Activated naive CD8-positive, alpha-beta T cell (primary cell): ENCODE measurements around the gene TNNC2.
"Not testable (repeated sequence)": the region's sequence is repeated elsewhere in the genome, so short reads cannot be mapped to it uniquely, and the experiment has no call there.

Experiments
- H3K27ac Mint-ChIP-seq: one replicate; pipeline ENCODE4 v1.8.0; 2021; ENCODE audit warnings: mixed read lengths
- H3K27me3 Mint-ChIP-seq: one replicate; pipeline ENCODE4 v1.8.0; 2021; ENCODE audit warnings: mixed read lengths
- H3K36me3 Mint-ChIP-seq: one replicate; pipeline ENCODE4 v1.8.0; 2021; ENCODE audit warnings: mixed read lengths
- H3K4me1 Mint-ChIP-seq: one replicate; pipeline ENCODE4 v1.8.0; 2021; ENCODE audit warnings: low read depth, mixed read lengths
- H3K4me3 Mint-ChIP-seq: one replicate; pipeline ENCODE4 v1.8.0; 2021; ENCODE audit warnings: mild to moderate bottlenecking, mixed read lengths
- H3K9me3 Mint-ChIP-seq: one replicate; pipeline ENCODE4 v1.8.0; 2021; ENCODE audit warnings: low read depth, mixed read lengths

The TNNC2 gene

DNA sequence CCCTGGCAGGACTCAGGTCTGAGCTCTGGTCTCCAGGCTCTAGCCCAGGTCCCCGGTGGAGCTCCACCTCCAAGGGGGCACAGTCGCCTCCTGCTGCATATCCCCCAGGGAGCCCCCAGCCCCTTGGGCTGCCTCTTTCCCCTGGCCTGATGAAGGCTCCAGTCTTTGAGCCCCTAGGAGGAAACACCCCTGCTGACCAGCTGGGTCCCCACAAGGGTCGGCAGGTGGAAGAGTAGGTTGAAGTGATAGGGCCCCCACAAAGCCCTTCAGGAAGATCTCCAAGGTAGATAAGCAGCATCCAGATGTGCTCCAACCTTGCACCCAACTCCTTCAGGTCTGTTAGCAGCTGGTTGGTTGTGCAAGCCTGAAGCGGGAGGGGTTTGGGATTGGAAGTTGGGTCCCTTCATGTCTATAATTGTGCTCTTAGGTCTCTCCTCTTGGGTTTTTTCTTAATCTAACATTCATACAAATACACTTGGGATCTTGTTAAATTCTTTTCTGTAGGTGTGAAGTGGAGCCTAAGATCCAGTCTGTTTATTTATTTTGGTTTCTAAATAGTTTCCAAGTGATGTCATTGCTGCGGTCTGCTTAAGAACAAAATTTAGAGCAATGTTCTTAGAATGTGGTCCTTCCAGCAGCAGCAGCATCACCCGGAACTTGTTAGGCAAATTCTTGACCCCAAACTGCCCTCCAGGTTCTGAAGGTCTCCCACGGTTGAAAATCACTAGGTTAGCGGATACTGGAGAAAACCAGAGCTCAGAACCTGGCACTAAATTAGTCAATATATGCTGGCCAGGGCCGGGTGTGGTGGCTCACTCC lies 9.5 kb downstream of the TNNC2 start:
- Mint-ChIP-seq H3K4me1 (peaks cover 6% of the 10 kb centered on the region), H3K27ac (no peak overlapping the region), H3K9me3 (no peaks in the 10 kb centered on the region), H3K4me3 (no peak overlapping the region), H3K36me3 (peaks cover 2% of the 10 kb centered on the region), H3K27me3 (peaks cover 10% of the 10 kb centered on the region)

DNA sequence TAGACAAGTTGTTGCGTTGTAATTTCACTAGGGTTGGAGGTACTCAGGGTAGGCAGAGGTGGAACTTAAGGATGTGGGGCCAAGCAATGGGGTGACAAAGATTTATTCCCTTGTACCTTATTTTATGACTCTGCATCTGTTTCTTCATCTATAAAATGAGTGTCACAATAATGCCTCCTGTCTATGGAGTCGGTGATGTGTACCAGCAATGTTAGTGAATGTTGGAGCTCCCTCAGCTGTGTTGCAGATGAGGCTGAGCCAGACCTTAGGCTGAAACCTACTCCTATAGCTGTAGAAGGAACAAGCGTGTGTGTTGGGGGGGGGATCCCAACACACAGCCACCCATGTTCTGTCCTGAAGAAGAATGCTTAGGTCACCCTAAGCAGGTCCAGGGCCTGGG lies 10.2 kb downstream of the TNNC2 start:
- H3K9me3 Mint-ChIP-seq, result no peaks in the 10 kb centered on the region
- H3K27me3 Mint-ChIP-seq, result peaks cover 5% of the 10 kb centered on the region
- peaks cover 2% of the 10 kb centered on the region for H3K36me3 Mint-ChIP-seq
- no peak overlapping the region for H3K27ac Mint-ChIP-seq
- peaks cover 6% of the 10 kb centered on the region for H3K4me1 Mint-ChIP-seq
- no peak overlapping the region for H3K4me3 Mint-ChIP-seq

DNA sequence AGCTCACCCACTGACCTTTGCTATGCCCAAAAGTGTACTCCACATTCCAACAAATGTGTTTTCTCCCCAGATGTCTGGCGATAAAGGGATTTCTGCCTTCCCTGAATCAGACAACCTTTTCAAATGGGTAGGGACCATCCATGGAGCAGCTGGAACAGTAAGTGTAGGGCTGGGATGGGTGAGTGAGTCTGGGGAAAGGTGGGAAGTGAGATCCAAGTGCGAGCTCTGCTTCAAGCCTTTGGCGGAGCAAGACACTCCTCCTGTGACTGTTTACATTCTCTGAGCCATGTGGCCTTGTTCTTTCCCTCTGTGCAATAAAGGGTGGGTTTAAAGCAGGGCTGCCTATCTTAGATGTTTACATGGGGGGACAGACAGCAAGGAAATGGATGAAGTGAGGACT lies 12.8 kb downstream of the TNNC2 start:
- Mint-ChIP-seq H3K9me3 (no peaks in the 10 kb centered on the region), H3K27ac (no peak overlapping the region), H3K4me3 (no peak overlapping the region), H3K36me3 (peaks cover 10% of the 10 kb centered on the region), H3K27me3 (no peaks in the 10 kb centered on the region), H3K4me1 (peaks cover 11% of the 10 kb centered on the region)

DNA sequence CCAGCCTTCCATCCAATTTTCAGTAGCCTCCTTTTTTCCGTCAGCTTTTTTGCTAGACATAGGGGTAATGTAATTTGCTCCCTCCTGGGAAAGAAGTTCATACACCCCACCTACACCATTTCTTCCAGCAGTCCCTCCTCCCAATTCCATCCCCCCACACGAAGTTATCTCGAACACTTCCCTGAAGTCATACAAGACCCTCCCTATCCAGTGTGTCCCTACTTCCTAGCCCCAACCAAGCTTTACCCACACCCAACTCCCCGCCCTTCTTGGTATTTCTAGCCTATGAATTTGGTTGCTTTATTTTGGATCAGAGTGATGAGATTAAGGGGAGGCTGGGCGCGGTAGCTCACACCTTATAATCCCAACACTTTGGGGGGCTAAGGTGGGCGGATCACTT lies 13.6 kb downstream of the TNNC2 start:
- H3K27ac Mint-ChIP-seq, result no peak overlapping the region
- H3K27me3 Mint-ChIP-seq, result no peaks in the 10 kb centered on the region
- H3K9me3 Mint-ChIP-seq, result no peaks in the 10 kb centered on the region
- H3K36me3 Mint-ChIP-seq, result peaks cover 12% of the 10 kb centered on the region
- peaks cover 11% of the 10 kb centered on the region for H3K4me1 Mint-ChIP-seq
- peak overlapping the region; percentile 85 for H3K4me3 Mint-ChIP-seq

DNA sequence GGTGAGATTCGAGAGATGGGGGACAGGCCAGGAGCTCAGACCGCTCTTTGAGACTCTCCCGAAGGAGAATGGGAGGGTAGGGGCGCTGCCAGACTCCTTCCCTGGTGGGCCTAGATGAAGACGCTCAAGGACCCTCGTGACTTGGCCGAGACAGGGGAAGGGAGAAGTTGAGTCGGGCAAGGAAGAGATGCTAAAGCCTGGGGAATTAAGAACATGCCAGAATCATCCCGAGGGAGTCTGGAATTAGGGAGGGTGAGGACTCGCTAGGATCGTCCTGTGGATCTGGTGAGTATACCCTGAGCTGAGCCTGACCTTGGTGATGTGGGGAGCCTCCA lies 14.1 kb downstream of the TNNC2 start:
- peaks cover 12% of the 10 kb centered on the region for H3K36me3 Mint-ChIP-seq
- peaks cover 11% of the 10 kb centered on the region for H3K4me1 Mint-ChIP-seq
- H3K27me3 Mint-ChIP-seq, result no peaks in the 10 kb centered on the region
- peak overlapping the region; percentile 85 for H3K4me3 Mint-ChIP-seq
- H3K9me3 Mint-ChIP-seq, result no peaks in the 10 kb centered on the region
- H3K27ac Mint-ChIP-seq, result no peak overlapping the region

DNA sequence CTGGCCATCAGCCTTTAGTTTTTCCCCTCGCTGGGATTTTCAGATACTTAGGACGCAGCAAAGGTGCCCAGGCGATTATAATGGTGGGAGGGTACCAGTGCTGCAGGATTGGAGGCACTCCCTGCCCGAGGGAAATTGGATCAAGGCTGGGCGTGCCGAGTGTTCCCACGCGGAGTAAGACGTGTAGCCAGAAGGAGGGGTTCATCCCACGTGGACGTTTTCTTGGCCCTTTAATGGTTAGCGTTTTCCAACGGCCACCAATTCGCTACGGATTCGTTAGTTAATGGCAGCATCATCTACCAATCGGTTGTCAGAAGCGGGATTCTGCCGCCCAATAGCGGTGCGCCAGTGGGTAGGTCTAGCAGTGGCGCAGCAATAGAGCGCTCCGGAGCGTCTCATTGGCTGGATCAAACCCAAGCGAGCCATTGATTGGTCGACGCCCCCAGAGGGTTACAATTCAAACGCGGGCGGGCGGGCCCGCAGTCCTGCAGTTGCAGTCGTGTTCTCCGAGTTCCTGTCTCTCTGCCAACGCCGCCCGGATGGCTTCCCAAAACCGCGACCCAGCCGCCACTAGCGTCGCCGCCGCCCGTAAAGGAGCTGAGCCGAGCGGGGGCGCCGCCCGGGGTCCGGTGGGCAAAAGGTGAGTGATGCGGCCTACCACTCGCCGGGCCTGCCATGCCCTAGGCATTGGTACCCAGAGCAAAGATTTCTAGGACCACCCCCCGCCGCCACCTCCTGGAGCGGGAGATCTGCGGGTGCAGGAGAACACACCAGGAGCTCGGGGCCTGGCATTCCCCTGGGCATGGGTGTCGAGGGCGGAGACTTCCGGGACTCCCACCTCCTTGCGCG lies 14.7 kb downstream of the TNNC2 start, which contains the start of gene UBE2C:
Gene UBE2C (plus strand): TSS at position 488 of the 849 bp plus-strand sequence. CDS start 52 bp downstream, at position 540.
- peaks cover 11% of the 10 kb centered on the region for H3K4me1 Mint-ChIP-seq
- peaks cover 12% of the 10 kb centered on the region for H3K36me3 Mint-ChIP-seq
- peak within 1 kb of the TSS; percentile 72 for H3K27ac Mint-ChIP-seq
- no peaks in the 10 kb centered on the region for H3K9me3 Mint-ChIP-seq
- peak within 1 kb of the TSS; percentile 85 for H3K4me3 Mint-ChIP-seq
- H3K27me3 Mint-ChIP-seq, result no peaks in the 10 kb centered on the region

DNA sequence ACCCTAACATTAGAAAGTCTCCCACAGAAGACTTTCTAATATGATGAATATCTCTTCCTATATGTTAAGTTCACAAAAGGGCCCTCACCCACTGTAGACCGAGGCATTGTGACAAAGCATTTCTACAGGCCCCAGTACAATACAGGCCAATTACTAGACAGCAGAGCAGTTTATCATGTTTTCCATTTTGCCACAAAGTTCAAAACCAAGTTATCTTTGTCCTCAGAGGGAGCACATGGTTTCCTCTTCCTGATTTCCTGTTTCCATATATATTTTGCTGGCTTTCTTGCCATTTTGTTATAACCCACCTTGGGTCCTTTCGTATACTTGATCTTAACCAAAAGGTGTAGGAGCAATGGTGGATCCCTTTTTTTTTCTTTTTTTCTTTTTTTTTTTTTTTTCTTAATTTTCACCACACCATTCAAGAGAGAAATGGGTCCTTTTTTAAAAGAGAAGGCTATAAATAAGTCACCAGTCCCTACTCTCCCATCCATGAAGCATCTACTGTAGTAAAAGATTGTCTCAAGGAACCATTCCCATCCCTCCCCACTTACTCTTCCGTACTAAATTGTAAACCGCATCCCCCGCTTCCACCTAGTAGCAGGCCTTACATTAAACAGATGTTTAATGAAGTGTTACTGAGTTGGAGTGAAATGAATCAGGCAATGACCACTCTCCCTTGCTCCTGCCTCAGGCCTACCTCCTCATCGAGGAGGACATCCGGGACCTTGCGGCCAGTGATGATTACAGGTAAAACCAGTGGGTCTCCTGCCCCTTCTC lies 16.7 kb downstream of the TNNC2 start:
- Mint-ChIP-seq H3K4me1 (peaks cover 11% of the 10 kb centered on the region), H3K36me3 (peaks cover 10% of the 10 kb centered on the region), H3K27ac (no peak overlapping the region), H3K4me3 (no peak overlapping the region), H3K27me3 (no peaks in the 10 kb centered on the region), H3K9me3 (no peaks in the 10 kb centered on the region)

DNA sequence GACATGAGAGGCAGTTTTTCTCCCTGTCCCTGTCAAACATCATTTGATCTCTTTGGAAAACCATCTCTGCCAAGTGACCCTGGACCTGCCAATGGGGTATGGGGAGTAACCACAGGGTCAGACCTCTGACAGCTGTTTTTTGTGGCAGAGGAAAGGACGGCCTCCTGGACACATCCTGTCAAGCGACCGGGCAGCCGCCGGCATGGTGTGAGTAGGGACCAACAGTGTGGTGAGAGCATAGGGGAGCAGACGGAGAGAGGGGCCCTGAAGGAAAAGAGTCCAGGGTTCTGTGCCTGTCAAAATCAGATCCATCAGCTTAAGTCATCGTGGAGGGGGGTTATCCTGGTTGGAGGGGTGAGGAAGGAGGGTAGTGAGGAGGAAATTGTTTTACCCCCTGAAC lies 25.3 kb downstream of the TNNC2 start:
- peaks cover 5% of the 10 kb centered on the region for H3K36me3 Mint-ChIP-seq
- no peaks in the 10 kb centered on the region for H3K9me3 Mint-ChIP-seq
- H3K4me3 Mint-ChIP-seq, result no peak overlapping the region
- H3K27ac Mint-ChIP-seq, result no peak overlapping the region
- peaks cover 4% of the 10 kb centered on the region for H3K4me1 Mint-ChIP-seq
- H3K27me3 Mint-ChIP-seq, result no peaks in the 10 kb centered on the region

DNA sequence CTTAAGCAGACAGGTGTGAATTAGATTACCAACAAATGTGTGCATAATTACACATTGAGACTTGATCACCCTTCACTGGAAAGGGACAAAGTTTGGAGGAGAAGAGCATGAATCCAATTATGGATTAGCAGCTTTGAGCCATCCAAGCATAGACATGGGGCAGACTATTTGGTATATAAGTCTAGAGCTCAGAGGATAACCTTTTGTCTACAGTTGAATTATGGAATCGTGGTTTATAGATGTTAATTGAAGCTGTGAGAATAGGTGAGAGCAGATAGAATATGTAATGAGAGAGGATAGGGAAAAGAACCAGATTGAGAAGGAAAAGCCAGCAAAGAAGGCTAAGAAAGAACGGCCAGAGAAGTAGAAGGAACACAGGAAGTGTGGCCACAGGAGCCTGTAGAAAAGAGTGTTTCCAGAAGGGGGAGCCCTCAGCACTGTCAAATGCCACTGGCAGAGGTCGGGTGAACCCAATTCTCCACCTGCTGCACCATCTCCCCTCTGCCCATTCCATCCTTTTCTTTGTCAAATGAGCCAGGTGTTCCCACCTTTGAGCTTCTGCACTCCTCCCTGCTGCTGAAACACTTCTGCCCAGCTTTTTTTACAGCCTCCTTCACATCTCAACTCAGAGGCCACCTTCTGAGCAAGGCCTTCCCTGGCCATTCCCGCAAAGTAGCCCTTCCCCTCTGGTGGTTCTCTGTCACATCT lies 28.0 kb downstream of the TNNC2 start:
- Mint-ChIP-seq H3K9me3 (no peaks in the 10 kb centered on the region), H3K27me3 (no peaks in the 10 kb centered on the region), H3K4me3 (no peak overlapping the region), H3K36me3 (peaks cover 3% of the 10 kb centered on the region), H3K27ac (no peak overlapping the region), H3K4me1 (peaks cover 4% of the 10 kb centered on the region)

DNA sequence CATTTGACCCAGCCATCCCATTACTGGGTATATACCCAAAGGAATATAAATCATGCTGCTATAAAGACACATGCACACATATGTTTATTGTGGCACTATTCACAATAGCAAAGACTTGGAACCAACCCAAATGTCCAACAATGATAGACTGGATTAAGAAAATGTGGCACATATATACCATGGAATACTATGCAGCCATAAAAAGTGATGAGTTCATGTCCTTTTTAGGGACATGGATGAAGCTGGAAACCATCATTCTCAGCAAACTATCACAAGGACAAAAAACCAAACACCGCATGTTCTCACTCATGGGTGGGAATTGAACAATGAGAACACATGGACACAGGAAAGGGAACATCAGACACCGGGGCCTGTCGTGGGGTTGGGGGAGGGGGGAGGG lies 29.2 kb downstream of the TNNC2 start:
- not testable (repeated sequence) for H3K36me3 Mint-ChIP-seq, H3K4me1 Mint-ChIP-seq, H3K27me3 Mint-ChIP-seq, H3K9me3 Mint-ChIP-seq, H3K27ac Mint-ChIP-seq, H3K4me3 Mint-ChIP-seq

DNA sequence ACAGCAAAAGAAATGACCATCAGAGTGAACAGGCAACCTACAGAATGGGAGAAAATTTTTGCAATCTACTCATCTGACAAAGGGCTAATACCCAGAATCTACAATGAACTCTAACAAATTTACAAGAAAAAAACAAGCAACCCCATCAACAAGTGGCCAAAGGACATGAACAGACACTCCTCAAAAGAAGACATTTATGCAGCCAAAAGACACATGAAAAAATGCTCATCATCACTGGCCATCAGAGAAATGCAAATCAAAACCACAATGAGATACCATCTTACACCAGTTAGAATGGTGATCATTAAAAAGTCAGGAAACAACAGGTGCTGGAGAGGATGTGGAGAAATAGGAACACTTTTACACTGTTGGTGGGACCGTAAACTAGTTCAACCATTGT lies 29.6 kb downstream of the TNNC2 start:
- peaks cover 10% of the 10 kb centered on the region for H3K4me1 Mint-ChIP-seq
- H3K36me3 Mint-ChIP-seq, H3K27me3 Mint-ChIP-seq, H3K9me3 Mint-ChIP-seq, H3K4me3 Mint-ChIP-seq, H3K27ac Mint-ChIP-seq: not testable (repeated sequence)

DNA sequence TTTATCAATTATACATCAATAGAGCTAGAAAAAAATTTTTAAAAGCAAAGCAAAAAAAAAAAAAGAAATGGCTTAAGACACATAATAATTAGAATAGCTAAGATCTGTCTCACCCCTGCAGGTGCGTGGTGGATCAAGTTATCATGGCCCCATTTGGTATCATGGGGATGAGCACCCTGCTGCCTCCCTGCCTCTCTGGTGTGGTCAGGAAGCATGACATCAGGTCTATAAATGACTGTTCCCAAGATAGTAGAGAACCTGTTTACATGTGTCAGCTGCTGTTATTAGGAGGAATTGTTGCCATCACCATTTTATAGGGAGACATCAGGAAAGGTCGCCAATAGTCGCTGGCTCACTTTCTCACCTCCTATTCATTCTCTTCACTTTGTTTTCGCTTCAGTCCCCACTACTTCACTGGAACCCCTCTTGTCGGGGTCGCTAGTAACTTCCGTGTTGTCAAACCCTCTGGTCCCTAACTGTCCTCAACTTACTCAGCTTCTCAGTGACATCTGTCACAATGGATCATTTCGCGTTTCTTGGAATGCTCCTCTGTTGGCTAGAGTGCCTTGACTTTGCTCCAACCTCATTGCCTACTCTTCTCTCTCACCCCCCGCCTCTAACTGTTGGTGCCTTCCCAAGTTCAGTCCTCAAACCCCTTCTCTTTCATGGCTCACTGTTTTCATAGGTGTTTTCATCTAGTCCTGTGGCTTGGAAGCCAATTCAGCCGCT lies 30.6 kb downstream of the TNNC2 start:
- Mint-ChIP-seq H3K4me3 (no peak overlapping the region), H3K36me3 (no peaks in the 10 kb centered on the region), H3K27ac (no peak overlapping the region)

DNA sequence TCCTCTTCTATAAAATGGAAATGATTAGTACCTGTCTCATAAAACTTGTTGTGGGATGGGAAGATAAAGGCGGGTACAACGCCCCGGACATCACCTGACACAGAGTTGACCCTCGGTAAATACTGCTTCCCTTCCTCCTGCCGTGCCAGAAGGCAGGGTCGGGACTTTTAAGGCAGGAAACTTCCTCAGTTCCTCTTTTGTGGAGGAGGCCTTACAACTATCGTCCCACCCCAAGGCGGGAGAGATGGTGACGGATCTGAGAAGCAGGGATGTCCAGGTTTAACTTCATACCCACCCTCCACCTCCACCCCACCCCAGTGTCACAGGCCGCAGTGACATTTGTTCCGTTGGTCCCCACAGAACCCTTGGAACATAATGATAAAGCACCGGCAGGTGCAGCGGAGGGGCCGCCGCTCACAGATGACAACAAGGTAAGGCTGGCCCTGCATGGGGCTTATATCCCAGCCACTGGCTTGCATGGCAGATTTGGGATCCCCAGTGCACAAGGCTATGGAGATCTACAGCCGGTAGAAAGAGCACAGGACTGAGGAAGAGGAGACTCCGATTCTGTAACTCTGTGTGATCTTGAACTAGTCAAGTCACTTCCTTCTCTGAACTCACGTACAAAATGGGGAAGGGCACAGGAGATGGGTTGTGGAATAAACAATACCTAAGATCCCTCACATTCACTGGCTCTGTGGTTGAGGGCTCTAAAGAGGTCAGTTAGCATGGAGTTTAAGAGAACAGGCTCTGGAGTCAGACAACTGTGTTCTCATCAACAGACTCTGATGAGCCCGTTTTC lies 34.6 kb downstream of the TNNC2 start:
- Mint-ChIP-seq H3K36me3 (no peaks in the 10 kb centered on the region), H3K9me3 (no peaks in the 10 kb centered on the region), H3K4me1 (peaks cover 11% of the 10 kb centered on the region), H3K27me3 (no peaks in the 10 kb centered on the region), H3K27ac (peak overlapping the region; percentile 85), H3K4me3 (peak overlapping the region; percentile 96)

More for the DNA sequence above, 30.6 kb downstream of the TNNC2 start:
- H3K4me1 Mint-ChIP-seq, result peaks cover 13% of the 10 kb centered on the region
- no peaks in the 10 kb centered on the region for H3K9me3 Mint-ChIP-seq
- H3K27me3 Mint-ChIP-seq, result no peaks in the 10 kb centered on the region
